Activated naive CD8-positive, alpha-beta T cell treated with anti-CD3 and anti-CD28 coated beads, Interleukin-2, amount 50 U/mL, for 16 hours (primary cell): Measurements from ENCODE around the gene TMEM132D.

Experiments
- DNase-seq: peaks from one replicate; pipeline ENCODE4 v3.0.0-alpha.2; 2020; ENCODE audit warnings: low read depth, low spot score

TMEM132D gene

DNA sequence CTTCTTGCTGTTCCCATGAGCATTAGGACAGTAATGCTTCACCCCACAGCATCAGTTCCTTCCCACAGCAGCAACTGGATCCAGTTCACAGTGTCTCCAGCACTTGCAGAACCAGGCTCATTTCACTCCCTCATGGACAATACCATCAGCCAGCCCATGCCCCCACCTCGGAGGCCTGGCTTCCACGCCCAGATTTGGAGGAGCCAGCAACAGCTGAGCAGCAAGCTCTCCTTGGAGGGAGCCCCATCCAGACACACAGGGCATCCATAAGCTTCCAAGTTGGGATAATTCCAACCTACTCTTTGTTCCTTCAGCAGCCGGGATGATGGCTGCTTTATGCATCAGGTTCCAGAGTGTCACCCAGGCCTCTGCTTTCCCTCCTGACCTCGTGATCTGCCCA is 800.6 kb downstream of the TMEM132D start:
- no peak for DNase-seq

DNA sequence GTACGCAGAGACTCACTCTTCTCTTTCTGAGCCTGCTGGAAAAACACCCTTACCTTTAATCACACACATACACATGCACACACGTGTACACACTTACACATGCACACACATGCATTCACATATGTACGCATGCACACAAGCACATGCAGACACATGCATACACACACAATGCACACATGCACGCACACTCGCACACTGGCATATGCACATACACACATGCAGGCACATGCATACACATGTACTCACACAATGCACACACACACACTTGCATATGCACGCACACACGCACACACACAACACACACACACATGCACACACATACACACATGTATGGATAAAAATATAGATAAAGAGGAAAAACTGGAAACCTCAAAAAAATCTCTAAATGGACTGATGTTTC is 801.6 kb downstream of the TMEM132D start:
- no peak for DNase-seq

DNA sequence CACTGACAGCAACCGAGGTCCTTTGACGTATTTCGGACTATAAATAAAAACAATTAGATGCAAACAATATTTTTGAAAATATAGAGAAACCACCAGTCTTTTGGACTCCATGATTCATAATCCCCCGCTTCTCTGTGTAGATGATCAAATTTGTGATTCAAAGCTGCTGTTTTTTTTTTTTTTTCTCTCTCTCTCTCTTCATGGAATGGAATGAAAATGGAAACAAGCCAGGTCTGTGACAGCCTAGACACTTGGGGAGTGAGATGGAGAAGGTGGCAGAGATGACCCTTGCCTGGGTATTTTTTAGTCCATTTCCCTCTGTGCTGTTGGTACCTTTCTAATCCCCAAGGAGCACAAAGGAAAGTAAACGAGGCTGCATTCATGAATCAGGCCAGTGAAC is 802.0 kb downstream of the TMEM132D start:
- DNase-seq = no peak

DNA sequence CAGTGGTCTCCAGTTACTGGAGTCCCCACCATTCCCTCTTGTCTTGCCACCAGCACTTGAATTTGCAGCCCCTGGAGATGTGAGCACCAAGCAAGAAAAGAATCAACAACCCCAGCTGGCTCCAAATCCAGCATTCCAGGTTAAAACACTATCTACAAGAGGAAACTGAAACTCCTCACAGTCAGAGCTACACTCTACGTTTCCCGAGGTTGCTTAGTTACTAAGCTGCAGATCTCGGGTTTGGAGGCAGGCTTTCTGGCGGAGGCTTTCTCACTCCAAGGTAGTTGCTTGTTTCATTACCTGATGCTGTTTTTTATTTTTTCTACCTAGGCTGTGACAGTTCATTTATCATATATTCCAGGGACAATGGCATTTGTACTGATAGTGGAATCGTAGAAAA is 802.4 kb downstream of the TMEM132D start:
- no peak for DNase-seq

DNA sequence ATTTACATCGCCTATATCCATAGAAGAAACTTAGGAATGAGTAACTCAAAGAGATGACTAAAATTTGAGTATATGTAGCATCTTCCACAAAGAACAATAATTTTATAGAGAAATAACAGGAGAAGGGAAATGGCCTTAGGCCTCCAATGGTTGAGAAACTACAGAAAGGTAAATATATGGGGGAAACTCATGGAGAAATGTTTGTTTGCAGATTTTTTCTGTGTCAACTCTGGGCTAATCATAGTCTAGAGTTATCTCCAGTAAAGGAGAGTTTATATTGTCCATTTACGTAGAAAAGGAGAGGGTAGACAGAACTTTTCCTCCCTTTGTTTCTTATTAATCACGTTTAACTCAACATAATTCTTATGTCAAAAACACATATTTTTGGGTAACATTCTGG is 806.4 kb downstream of the TMEM132D start:
- no peak for DNase-seq

DNA sequence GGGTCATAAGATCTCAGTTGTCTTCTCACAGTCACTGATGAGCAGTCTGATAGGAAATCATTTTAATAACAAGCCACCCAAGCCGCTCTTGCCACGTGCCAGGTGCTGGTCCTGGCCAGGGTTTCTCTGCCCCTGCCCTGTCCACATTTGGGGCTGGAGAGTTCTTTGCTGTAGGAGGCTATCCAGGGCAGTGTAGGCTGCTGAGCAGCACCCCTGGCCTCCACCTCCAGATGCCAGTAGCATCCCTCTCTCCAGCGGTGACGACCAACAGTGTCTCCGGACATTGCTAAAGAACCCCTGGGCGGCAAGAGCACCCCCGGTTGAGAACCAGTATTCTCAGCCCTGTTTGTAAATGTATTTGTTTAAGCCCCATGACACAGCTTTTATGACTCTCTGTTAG is 806.9 kb downstream of the TMEM132D start:
- DNase-seq = no peak

DNA sequence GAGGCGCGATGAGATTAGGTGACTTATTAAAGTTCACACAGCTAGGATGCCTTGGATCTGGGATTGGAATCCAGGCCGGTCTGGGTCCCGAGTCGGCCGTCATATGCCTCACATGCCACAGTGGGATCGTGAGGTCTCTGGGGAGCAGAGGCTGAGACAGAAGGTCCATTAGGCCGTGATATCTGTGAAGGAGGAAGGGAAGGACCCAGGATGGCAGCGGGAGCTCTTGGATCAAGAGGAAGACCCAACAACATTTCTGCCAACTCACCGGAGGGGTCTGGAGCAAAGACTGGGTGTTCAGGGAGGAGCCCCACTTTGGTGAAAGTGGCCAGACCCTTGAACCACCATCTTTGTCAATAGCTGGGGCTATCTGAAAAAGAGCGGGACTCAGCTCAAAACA is 807.6 kb downstream of the TMEM132D start:
- DNase-seq = no peak

- no peak for DNase-seq
Measured at GRCh38 chr12:129089576-129089975, 814.2 kb downstream of the TMEM132D start.

DNA sequence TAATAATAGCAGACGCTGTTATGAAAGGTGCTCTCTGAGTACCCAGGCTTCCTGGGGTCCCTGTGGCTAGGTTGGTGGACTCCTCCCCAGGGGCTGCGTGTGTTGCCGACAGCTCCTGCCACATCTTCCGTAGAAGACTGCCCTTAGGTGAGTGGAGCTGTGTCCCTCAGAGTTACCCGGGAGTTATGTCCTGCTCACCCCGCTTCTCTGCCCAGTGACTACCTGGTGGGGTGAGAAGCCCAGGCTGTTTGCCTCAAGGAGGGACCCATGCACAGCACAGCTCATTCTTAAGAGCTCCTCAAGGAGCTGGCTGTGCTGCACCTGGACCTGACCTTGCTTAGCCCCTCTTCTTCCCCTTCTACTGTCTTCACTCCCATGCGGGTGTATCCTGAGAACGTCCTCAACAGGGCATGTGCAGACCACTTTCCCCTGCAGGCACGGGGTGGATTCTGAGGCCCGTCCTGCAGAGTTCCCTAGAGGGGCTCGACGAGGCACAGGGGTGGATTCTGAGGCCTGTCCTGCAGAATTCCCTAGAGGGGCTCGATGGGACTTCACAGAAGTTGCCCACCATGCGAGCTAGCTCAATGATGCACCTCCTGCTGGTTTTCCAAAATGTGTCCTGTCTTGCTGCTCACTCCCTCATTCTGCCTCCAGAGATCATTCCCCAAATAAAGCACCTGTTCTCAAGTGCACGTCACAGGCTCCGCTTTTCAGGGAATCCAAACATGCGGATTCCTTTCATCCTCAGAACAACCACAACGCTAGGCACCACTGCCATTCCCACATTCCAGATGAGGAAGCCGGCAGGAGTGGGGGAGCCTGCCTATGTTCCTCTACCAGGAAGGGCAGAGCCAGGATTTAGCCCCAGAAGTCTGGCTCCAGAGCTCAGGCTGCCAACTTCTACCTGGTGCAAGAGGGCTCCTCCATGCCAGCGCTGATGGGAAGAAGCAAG is 818.7 kb downstream of the TMEM132D start:
- no peak for DNase-seq

DNA sequence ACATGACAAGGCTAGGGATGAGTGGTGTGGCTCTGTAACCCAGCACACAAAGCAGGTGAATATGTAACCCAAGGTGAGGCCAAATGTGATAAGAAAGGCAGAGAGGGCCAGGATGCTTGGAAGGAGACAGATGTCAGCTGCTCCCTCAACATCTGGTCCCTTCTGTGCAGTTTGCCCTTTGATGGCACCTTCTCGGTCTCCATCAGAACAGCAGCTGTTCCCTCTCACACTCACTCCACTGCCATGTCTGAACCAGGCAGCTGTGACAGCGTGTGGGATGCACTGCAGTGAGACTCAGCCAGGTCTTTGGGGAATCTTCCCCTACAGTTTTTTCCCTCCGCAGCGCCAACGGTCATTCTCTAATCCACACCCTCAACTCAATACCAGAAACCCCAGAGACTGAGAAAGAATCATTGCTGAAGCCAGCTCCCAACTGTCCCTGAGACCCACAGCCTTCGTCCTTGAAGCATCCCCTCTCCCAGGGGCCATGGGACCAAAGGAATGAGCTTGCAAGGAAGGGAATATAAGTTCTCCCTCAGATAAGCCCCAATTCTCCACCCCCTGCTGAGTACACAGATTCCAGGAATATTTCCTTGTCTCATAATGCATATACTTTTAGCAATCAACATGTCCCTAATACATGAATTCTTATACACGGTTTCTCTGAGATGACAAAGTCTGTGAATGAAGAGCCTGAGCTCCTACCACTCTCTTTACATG is 820.5 kb downstream of the TMEM132D start:
- DNase-seq = no peak

DNA sequence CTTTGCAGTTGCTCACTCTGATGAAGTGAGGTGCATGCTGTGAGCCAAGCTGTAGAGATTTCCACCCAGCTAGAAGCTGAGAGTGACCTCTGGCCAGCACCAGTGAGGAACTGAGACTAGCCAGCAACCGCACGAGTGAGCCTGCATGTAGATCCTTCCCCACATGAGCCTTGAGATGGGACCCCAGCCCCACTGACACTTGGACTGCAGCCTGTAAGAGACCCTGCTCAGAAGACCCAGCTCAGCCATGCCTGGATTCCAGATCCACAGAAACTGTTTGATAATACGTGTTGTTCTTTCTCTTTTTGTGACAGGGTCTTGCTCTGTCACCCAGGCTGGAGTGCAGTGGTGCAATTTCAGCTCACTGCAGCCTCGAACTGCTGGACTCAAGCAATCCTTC is 821.4 kb downstream of the TMEM132D start:
- no peak for DNase-seq

DNA sequence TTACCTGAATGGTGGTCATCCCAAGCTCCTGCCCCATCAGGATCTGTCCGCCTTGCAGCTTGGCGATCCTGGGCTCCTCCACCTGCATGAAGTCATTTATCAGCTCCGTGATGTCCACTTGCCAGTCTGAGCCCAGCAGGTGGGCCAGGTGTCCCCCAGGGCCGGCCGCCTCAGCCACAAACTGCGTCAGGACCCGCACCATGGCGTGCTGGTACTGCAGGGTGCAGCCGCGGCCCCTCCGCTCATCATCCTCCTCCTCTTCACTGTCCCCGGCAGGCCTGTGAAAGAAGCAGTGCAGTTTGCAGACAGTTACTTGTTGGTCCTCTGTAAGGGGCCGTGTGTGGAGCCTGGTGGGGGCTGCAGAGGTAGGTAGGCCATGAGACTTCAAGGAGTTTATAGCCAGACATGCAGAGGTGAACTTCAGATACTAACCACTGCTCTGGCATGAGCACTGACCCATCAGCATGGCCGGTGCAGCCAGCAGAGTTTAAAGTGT is 822.0 kb downstream of the TMEM132D start:
- DNase-seq = no peak

DNA sequence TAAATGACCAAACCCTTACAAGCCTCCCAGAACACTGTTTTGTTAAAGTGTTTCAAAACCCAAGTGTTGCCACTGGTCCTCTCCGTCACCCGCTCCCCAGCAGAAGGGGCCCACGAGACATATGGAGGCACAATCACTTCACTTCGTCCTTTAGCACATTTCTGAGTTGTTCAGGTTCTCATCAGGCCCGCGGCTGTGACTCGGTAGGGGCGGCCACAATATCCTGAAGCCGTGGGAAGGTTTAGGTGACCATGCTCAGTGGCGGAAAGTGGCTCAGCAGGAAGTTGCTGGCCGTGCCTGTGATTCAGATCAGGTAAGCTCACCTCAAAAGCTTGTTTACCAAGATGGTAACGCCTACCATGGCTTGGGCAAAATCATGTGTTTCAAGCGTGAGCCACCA is 823.0 kb downstream of the TMEM132D start:
- DNase-seq = no peak

- no peak for DNase-seq
Measured at GRCh38 chr12:129080391-129080790, 823.4 kb downstream of the TMEM132D start.

DNA sequence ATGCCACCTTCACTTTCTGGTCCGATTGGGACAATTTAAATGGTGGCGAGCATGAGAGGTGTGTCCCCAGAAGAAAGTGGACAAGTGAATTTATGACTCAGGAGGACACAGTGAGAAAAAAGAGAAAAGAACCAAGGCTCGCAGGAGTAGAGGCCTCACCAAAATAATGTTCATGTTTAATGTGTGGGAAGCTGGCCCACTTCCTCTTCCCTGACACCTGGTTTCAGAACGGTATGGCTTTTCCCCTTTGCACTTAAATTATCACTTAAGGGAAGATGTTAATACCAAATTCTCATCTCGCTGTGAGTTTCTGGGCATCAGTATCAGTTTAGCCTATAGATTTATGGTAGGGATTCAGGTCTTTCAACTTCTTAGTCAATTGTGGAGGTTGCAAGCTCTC is 824.1 kb downstream of the TMEM132D start:
- DNase-seq = no peak

DNA sequence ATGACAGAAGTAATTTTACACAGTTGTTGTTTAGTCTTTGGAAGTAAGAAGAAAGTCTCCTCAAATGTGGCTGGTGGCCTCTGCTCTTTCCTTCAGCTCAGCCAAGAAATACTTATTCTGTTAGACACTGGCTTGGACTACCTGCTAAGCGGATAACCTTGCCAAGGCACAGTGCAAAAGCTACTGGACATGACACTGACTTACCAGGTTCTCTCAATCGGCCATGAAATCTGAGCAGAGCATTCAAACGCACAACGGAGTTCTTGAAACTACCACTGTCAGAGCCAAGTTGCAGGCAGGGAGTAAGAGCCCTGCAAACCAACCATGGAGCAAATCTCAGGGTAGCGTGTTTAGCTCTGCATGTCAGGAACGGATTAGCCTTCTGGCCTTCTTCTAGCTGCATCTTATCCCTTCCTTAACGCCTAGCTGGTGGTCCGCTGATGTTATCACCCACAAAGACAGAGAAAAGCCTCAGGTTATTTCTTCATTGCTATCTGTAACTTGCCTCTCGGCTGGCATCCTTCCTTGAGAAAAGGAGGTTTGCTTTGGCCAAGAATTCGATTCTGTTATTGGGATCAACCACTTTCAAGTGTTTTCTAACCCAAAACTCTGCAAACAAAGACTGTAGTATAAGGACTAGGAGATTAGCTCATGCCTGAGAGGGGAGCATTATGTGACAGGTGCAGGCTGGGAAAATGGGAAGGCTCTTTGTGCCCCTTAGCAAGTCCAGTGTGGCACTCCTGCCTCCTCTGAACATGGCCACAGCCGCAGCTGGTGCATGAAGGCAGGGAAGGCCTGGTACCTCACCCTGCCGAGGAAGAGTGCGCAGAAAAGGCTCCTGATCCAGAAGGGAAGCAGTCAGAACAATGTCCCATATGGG is 827.1 kb downstream of the TMEM132D start:
- DNase-seq = no peak

GRCh38 chr12:129075460-129076208 is 828.2 kb downstream of the TMEM132D start:
- DNase-seq = no peak

- DNase-seq = no peak
Measured at GRCh38 chr12:129074379-129074778, 829.4 kb downstream of the TMEM132D start.

DNA sequence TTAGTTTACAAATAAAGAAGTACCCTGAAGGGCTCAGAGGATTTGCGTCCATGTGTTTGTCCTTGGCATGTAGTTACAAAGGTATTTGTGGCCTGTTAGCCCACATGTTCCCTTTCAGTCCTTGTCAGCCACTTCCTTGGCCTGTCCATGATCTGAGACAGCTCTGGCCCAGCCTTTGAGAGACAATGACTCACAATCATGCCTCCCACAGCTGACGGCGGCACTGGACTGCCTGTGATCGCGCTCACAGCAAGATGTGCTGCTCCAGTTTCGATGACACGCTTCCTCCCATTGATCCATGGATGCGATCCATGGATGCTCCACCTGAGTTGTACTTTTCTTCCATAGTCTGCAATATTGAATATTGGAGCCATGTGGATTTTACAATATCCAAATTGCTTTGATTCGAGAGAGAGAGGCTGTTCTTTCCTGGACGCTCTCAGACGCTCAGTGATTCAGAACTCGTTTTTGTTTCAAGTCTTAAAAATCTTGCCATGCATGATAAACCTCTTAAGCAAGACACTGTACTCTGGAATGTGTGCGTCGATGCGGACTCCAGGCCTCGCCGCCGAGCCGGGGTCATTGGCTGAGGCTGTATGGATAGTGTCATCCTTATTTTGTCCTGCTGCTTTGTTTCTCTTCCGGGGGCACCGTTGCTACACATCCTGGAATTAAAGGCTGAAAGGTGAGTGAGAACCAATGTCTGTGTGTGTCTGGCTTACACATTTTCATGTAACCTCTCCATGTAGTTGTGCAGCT is 830.5 kb downstream of the TMEM132D start:
- no peak for DNase-seq

- DNase-seq = no peak
Measured at GRCh38 chr12:129071362-129071761, 832.5 kb downstream of the TMEM132D start.
